22Rv1 (cell line): ENCODE measurements around the gene GAK.

Source experiments
- H3K27ac ChIP-seq: fragments of 450-650 bp; 2 replicates; pipeline ENCODE4 v1.5.1; 2017
- CTCF ChIP-seq: fragments of 450-650 bp; IDR thresholded peaks from 2 replicates; pipeline ENCODE4 v1.5.1; 2017; ENCODE audit warnings: mild to moderate bottlenecking
- ZFX ChIP-seq: fragments of 450-650 bp; IDR thresholded peaks from 2 replicates; pipeline ENCODE4 v1.6.1; 2017; ENCODE audit warnings: antibody characterized with exemption, borderline replicate concordance

GAK gene

GRCh38 chr4:858831-859451, 73.2 kb downstream of the GAK start:
- no peak overlapping the region for H3K27ac ChIP-seq
- no peak for TF ChIP-seq ZFX
- TF ChIP-seq CTCF, result no peak

GRCh38 chr4:858041-858481, 74.1 kb downstream of the GAK start:
- H3K27ac ChIP-seq, result no peak overlapping the region
- no peak for TF ChIP-seq ZFX
- no peak for TF ChIP-seq CTCF

GRCh38 chr4:857461-857860, 74.7 kb downstream of the GAK start:
- TF ChIP-seq ZFX (no peak), CTCF (no peak)
- H3K27ac ChIP-seq, result no peak overlapping the region

GRCh38 chr4:856225-856901, 75.8 kb downstream of the GAK start:
- no peak overlapping the region for H3K27ac ChIP-seq
- TF ChIP-seq ZFX (no peak), CTCF (no peak)

- TF ChIP-seq ZFX (no peak), CTCF (no peak)
- H3K27ac ChIP-seq, result no peak overlapping the region
Measured at GRCh38 chr4:855880-856224, 76.3 kb downstream of the GAK start.

- TF ChIP-seq CTCF (no peak), ZFX (no peak)
Measured at GRCh38 chr4:854356-854755, 77.8 kb downstream of the GAK start.

GRCh38 chr4:853416-853781, 78.7 kb downstream of the GAK start:
- no peak overlapping the region for H3K27ac ChIP-seq
- TF ChIP-seq ZFX, result no peak
- no peak for TF ChIP-seq CTCF

More at GRCh38 chr4:854356-854755, 77.8 kb downstream of the GAK start:
- no peak overlapping the region for H3K27ac ChIP-seq
